GM23338 (cell line): ENCODE results near the gene PKN3. TPM values are rescaled to one million over a fixed set of nuclear protein-coding genes. Genes with fewer than 3 reads are reported as not detected.

Source experiments
- ATAC-seq: fragments of 200-7000 bp; cut with Tn5 transposase; 3 replicates; pipeline ENCODE4 v1.9.1; 2020
- DNase-seq: peaks from one replicate; pipeline ENCODE4 v3.0.0-alpha.2; 2015; ENCODE audit warnings: low spot score
- H2AFZ ChIP-seq: fragments of 200-600 bp; sonication (generic); 2 replicates; pipeline ENCODE4 v1.8.0; 2016; ENCODE audit warnings: antibody characterized with exemption, mild to moderate bottlenecking, moderate library complexity
- H3F3A ChIP-seq: fragments of 200-600 bp; sonication (generic); replicated peaks from 2 replicates; pipeline ENCODE4 v1.8.0; 2017; ENCODE audit warnings: antibody characterized with exemption, mixed run types, low read depth
- H3K27ac ChIP-seq: fragments of 200-600 bp; sonication (generic); 2 replicates; pipeline ENCODE4 v1.6.1; 2016; ENCODE audit warnings: low read depth
- H3K27me3 ChIP-seq: fragments of 200-600 bp; sonication (generic); 2 replicates; pipeline ENCODE4 v1.8.0; 2016; ENCODE audit warnings: mild to moderate bottlenecking, mixed run types, moderate library complexity; ENCODE audit not compliant: insufficient read depth
- H3K36me3 ChIP-seq: fragments of 200-600 bp; sonication (generic); 2 replicates; pipeline ENCODE4 v1.8.0; 2016; ENCODE audit warnings: mild to moderate bottlenecking; ENCODE audit not compliant: insufficient read depth
- H3K4me1 ChIP-seq: fragments of 200-600 bp; sonication (generic); 2 replicates; pipeline ENCODE4 v1.8.0; 2016; ENCODE audit warnings: mild to moderate bottlenecking, moderate library complexity; ENCODE audit not compliant: insufficient read depth
- H3K4me2 ChIP-seq: fragments of 200-600 bp; sonication (generic); 2 replicates; pipeline ENCODE4 v1.7.1; 2017; ENCODE audit warnings: mixed run types
- H3K4me3 ChIP-seq: fragments of 200-600 bp; sonication (generic); 2 replicates; pipeline ENCODE4 v1.6.1; 2016; ENCODE audit warnings: mixed run types
- H3K79me2 ChIP-seq: fragments of 200-600 bp; sonication (generic); replicated peaks from 2 replicates; pipeline ENCODE4 v1.8.0; 2017; ENCODE audit warnings: mild to moderate bottlenecking; ENCODE audit not compliant: insufficient read depth
- H3K9me2 ChIP-seq: fragments of 200-600 bp; sonication (generic); 2 replicates; pipeline ENCODE4 v1.8.0; 2017; ENCODE audit not compliant: insufficient read depth
- H4K20me1 ChIP-seq: fragments of 200-600 bp; sonication (generic); replicated peaks from 2 replicates; pipeline ENCODE4 v1.8.0; 2017; ENCODE audit warnings: mild to moderate bottlenecking; ENCODE audit not compliant: insufficient read depth
- H3K27ac Mint-ChIP-seq: 2 replicates; pipeline ENCODE4 v1.8.0; 2020; ENCODE audit warnings: inconsistent platforms, mild to moderate bottlenecking, moderate library complexity, mixed read lengths
- H3K27me3 Mint-ChIP-seq: 3 replicates; pipeline ENCODE4 v1.8.0; 2022; ENCODE audit warnings: low read depth, mild to moderate bottlenecking, moderate library complexity, mixed read lengths, inconsistent platforms; ENCODE audit not compliant: insufficient read depth, poor library complexity
- H3K36me3 Mint-ChIP-seq: 3 replicates; pipeline ENCODE4 v1.8.0; 2021; ENCODE audit warnings: low read depth, mild to moderate bottlenecking, inconsistent platforms, moderate library complexity, mixed read lengths
- H3K4me1 Mint-ChIP-seq: 3 replicates; pipeline ENCODE4 v1.8.0; 2020; ENCODE audit warnings: mild to moderate bottlenecking, inconsistent platforms, mixed read lengths
- H3K4me3 Mint-ChIP-seq: 3 replicates; pipeline ENCODE4 v1.8.0; 2021; ENCODE audit warnings: moderate library complexity, mild to moderate bottlenecking, inconsistent platforms, mixed read lengths
- H3K9me3 Mint-ChIP-seq: 3 replicates; pipeline ENCODE4 v1.8.0; 2020; ENCODE audit warnings: moderate library complexity, mild to moderate bottlenecking, inconsistent platforms, mixed read lengths
- CREB1 ChIP-seq: fragments of 250-450 bp; sonication (Bioruptor Pico); IDR thresholded peaks from 2 replicates; pipeline ENCODE4 v1.5.0; 2020; ENCODE audit warnings: low read depth, mild to moderate bottlenecking, moderate library complexity
- CTCF ChIP-seq, 2 experiments: fragments of 200-600 bp in 1 of 2; sonication (generic) in 1 of 2; conservative IDR thresholded peaks; 2 replicates each; pipeline versions ENCODE4 v1.5.1 to v1.6.1; 2016 to 2017; ENCODE audit warnings: antibody characterized with exemption in 2 of 2, low read depth in 2 of 2, mild to moderate bottlenecking in 2 of 2, moderate library complexity in 1 of 2
- JUNB ChIP-seq: IDR thresholded peaks from one replicate; pipeline ENCODE4 v1.6.1; 2016; ENCODE audit warnings: antibody characterized with exemption; ENCODE audit not compliant: unreplicated experiment
- NANOG ChIP-seq: IDR thresholded peaks from 2 replicates; pipeline ENCODE4 v1.6.1; 2016; ENCODE audit warnings: antibody characterized with exemption, borderline replicate concordance
- ZNF114 ChIP-seq: fragments of 250-450 bp; sonication (Bioruptor Pico); IDR thresholded peaks from 2 replicates; pipeline ENCODE4 v1.5.0; 2020; ENCODE audit warnings: mild to moderate bottlenecking, moderate library complexity
- ZNF331 ChIP-seq: fragments of 250-450 bp; sonication (Bioruptor Pico); IDR thresholded peaks from 2 replicates; pipeline ENCODE4 v1.5.0; 2020; ENCODE audit warnings: low read depth, mild to moderate bottlenecking, moderate library complexity
- ZNF462 ChIP-seq: fragments of 250-450 bp; sonication (Bioruptor Pico); IDR thresholded peaks from 2 replicates; pipeline ENCODE4 v1.5.0; 2020; ENCODE audit warnings: mild to moderate bottlenecking, moderate library complexity
- polyA plus RNA-seq: library from polyadenylated mRNA; unstranded; fragments of >200 nt; fragmentation: Nextera tagmentation; extraction: Ambion mirVana; gene quantifications from 2 replicates; pipeline ENCODE4 v1.2.1, GENCODE V29; 2016
- total RNA-seq: library from RNA; depleted of rRNA; stranded (reverse); fragments of >200 nt; shearing (Covaris generic); gene quantifications from 2 replicates; pipeline ENCODE4 v1.2.3, GENCODE V29; 2014

The PKN3 gene
- total and polyA plus RNA-seq, 2 experiments from 2014 or later: 6.2 to 17.7 TPM

GRCh38 chr9:128727640-128728248 lies 25.4 kb downstream of the PKN3 start (continued):
- TF ChIP-seq ZNF462 (CRISPR knock-in tag) (no peak), CREB1 (CRISPR knock-in tag) (no peak), JUNB (no peak), ZNF331 (no peak)

- Histone ChIP-seq H3K4me2 (no peak overlapping the region), H3K36me3 (no peaks in the 10 kb centered on the region), H3K27me3 (no peaks in the 10 kb centered on the region), H3K4me1 (no peaks in the 10 kb centered on the region; the same call in 1 of the 2 replicates), H2AFZ (no peak overlapping the region), H3K4me3 (no peak overlapping the region), H4K20me1 (no peaks in the 10 kb centered on the region), H3K27ac (no peak overlapping the region), H3K9me2 (no peaks in the 10 kb centered on the region), H3F3A (peaks cover 4% of the 10 kb centered on the region; the same call in 1 of the 2 replicates), H3K79me2 (no peaks in the 10 kb centered on the region; the same call in 1 of the 2 replicates)
- ATAC-seq (no peak), DNase-seq (no peak)
- Mint-ChIP-seq H3K36me3 (0 out of 3 replicates have a peak, but pooled peaks cover 3% of the 10 kb centered on the region), H3K4me1 (peaks cover 18% of the 10 kb centered on the region), H3K27me3 (peaks cover 20% of the 10 kb centered on the region), H3K27ac (no peak overlapping the region), H3K9me3 (no peaks in the 10 kb centered on the region; the same call in 2 of the 3 replicates), H3K4me3 (no peak overlapping the region)
- no peak for TF ChIP-seq ZNF114 (CRISPR knock-in tag)
- no peak for TF ChIP-seq NANOG
- TF ChIP-seq JUNB: no peak
- no peak for TF ChIP-seq ZNF462 (CRISPR knock-in tag)
- TF ChIP-seq CTCF (conservative IDR thresholded peaks at IDR 0.05; ENCODE audit: low read depth in 2 of 2): no peak
- TF ChIP-seq CREB1 (CRISPR knock-in tag): no peak
Observed at GRCh38 chr9:128728298-128728697, 26.0 kb downstream of the PKN3 start.
